Mesothelial cell of epicardium (in vitro differentiated cells): ENCODE data around the gene SOS2. TPM values are rescaled to one million over a fixed set of nuclear protein-coding genes. Genes with fewer than 3 reads are reported as not detected.
A peak's percentile ranks its signal among the peaks of the same experiment; 100 is the strongest.

Experiments
- DNase-seq, 2 experiments: peaks; one replicate each; pipeline ENCODE4 v3.0.0; 2021; ENCODE audit warnings: low spot score in 2 of 2; ENCODE audit not compliant: unreplicated experiment in 2 of 2
- H3K27ac Mint-ChIP-seq: 2 replicates; pipeline ENCODE4 v1.8.0; 2021; ENCODE audit warnings: mixed read lengths
- H3K27me3 Mint-ChIP-seq: 2 replicates; pipeline ENCODE4 v1.8.0; 2021; ENCODE audit warnings: low read depth, mixed read lengths
- H3K36me3 Mint-ChIP-seq: 2 replicates; pipeline ENCODE4 v1.8.0; 2021; ENCODE audit warnings: mixed read lengths
- H3K4me1 Mint-ChIP-seq: 2 replicates; pipeline ENCODE4 v1.8.0; 2021; ENCODE audit warnings: mixed read lengths
- H3K4me3 Mint-ChIP-seq: 2 replicates; pipeline ENCODE4 v1.8.0; 2021; ENCODE audit warnings: mild to moderate bottlenecking, moderate library complexity, mixed read lengths
- H3K9me3 Mint-ChIP-seq: 2 replicates; pipeline ENCODE4 v1.8.0; 2021; ENCODE audit warnings: mixed read lengths
- CTCF ChIP-seq: fragments of 200-600 bp; sonication (generic); IDR thresholded peaks from one replicate; pipeline ENCODE4 v1.5.0; 2021; ENCODE audit warnings: antibody characterized with exemption; ENCODE audit not compliant: unreplicated experiment
- total RNA-seq: library from RNA; stranded (reverse); gene quantifications from 3 replicates; pipeline ENCODE4 v1.2.1, GENCODE V29; 2021

Gene SOS2
- total RNA-seq, 1 donor from 2014 or later: 47.0 TPM

- H3K4me1 Mint-ChIP-seq: peaks cover 7% of the 10 kb centered on the region
- H3K36me3 Mint-ChIP-seq: peaks cover 20% of the 10 kb centered on the region
- H3K9me3 Mint-ChIP-seq: peaks cover 1% of the 10 kb centered on the region
- DNase-seq: no peak
- H3K27ac Mint-ChIP-seq: no peak overlapping the region
- no peaks in the 10 kb centered on the region for H3K27me3 Mint-ChIP-seq
- H3K4me3 Mint-ChIP-seq: no peak overlapping the region
- TF ChIP-seq CTCF: no peak
Measured at GRCh38 chr14:50247245-50247644, 15.9 kb upstream of the SOS2 start.

- Mint-ChIP-seq H3K36me3 (peaks cover 3% of the 10 kb centered on the region), H3K27ac (peak overlapping the region; percentile 69), H3K4me3 (no peak overlapping the region), H3K4me1 (peaks cover 7% of the 10 kb centered on the region), H3K9me3 (no peaks in the 10 kb centered on the region), H3K27me3 (no peaks in the 10 kb centered on the region)
- no peak for TF ChIP-seq CTCF
- DNase-seq: no peak
Measured at GRCh38 chr14:50242566-50243310, 11.4 kb upstream of the SOS2 start.

GRCh38 chr14:50242096-50242495, 10.7 kb upstream of the SOS2 start:
- Mint-ChIP-seq H3K27ac (no peak overlapping the region), H3K4me3 (no peak overlapping the region), H3K27me3 (no peaks in the 10 kb centered on the region), H3K4me1 (peaks cover 7% of the 10 kb centered on the region), H3K9me3 (no peaks in the 10 kb centered on the region), H3K36me3 (peaks cover 3% of the 10 kb centered on the region)
- no peak for TF ChIP-seq CTCF
- DNase-seq: no peak

DNA sequence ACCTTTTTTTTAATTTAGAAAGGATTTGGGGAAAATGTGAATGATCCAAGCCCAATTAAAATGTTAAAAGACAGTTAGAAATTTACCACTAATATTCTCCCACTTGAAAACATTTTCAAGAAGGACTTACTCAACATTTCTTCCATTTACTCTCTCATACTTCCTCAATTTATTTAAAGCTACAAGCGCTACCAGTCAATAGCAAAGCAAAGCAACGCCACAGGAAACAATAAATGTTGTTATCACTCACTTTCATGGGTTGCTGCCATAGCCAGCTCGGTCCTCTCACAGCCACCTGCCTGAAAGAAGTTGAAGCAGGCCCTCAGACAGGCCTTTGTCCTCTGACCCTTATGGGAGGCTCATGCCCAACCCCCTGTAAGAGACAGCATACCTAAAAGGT, 6.0 kb upstream of the SOS2 start:
- TF ChIP-seq CTCF: no peak
- H3K36me3 Mint-ChIP-seq: no peaks in the 10 kb centered on the region
- H3K4me1 Mint-ChIP-seq: peaks cover 6% of the 10 kb centered on the region
- no peak for DNase-seq
- no peak overlapping the region for H3K4me3 Mint-ChIP-seq
- H3K9me3 Mint-ChIP-seq: no peaks in the 10 kb centered on the region
- no peaks in the 10 kb centered on the region for H3K27me3 Mint-ChIP-seq
- peak overlapping the region; percentile 1 for H3K27ac Mint-ChIP-seq

- Mint-ChIP-seq H3K9me3 (peaks cover under 1% of the 10 kb centered on the region), H3K4me1 (peaks cover 19% of the 10 kb centered on the region), H3K36me3 (peaks cover under 1% of the 10 kb centered on the region), H3K4me3 (no peak overlapping the region), H3K27ac (no peak overlapping the region), H3K27me3 (no peaks in the 10 kb centered on the region)
- DNase-seq: no peak
- no peak for TF ChIP-seq CTCF
Measured at GRCh38 chr14:50233951-50234250, 2.5 kb upstream of the SOS2 start.
